Measurements from ENCODE around the gene CPVL. TPM values are rescaled to one million over a fixed set of nuclear protein-coding genes. Genes with fewer than 3 reads are reported as not detected.

Gene CPVL
- total and polyA plus RNA-seq, 2 experiments from 2014 or later, result 31.9 to 37.8 TPM

GRCh38 chr7:29005829-29006228 lies 140.5 kb downstream of the CPVL start (continued):
- TF ChIP-seq ZNF462 (CRISPR knock-in tag; IDR thresholded peaks at IDR 0.05) (no peak), ZNF114 (CRISPR knock-in tag; IDR thresholded peaks at IDR 0.05) (no peak), EZH2phosphoT487 (IDR thresholded peaks at IDR 0.05; ENCODE audit: unreplicated experiment) (no peak)

- TF ChIP-seq ZNF114 (CRISPR knock-in tag; IDR thresholded peaks at IDR 0.05), result no peak
- TF ChIP-seq REST (IDR thresholded peaks at IDR 0.05; ENCODE audit: unreplicated experiment), result no peak
- no peak for TF ChIP-seq CREB1 (CRISPR knock-in tag; IDR thresholded peaks at IDR 0.05; ENCODE audit: low read depth)
- no peaks in the 10 kb centered on the region for H3K27me3 Mint-ChIP-seq (ENCODE audit: insufficient read depth, low read depth, poor library complexity)
- H3F3A ChIP-seq (replicated peaks; ENCODE audit: low read depth), result no peaks in the 10 kb centered on the region
- H4K20me1 ChIP-seq (replicated peaks; ENCODE audit: insufficient read depth), result no peaks in the 10 kb centered on the region
- H3K36me3 Mint-ChIP-seq (ENCODE audit: low read depth), result peaks cover 14% of the 10 kb centered on the region
- H3K4me2 ChIP-seq, result no peak overlapping the region
- no peak for DNase-seq (ENCODE audit: low spot score)
- no peak overlapping the region for H3K4me3 Mint-ChIP-seq
- peaks cover 11% of the 10 kb centered on the region for H3K9me3 Mint-ChIP-seq
- H3K9me2 ChIP-seq (ENCODE audit: insufficient read depth), result no peaks in the 10 kb centered on the region
- no peak overlapping the region for H3K27ac ChIP-seq (ENCODE audit: low read depth)
- no peaks in the 10 kb centered on the region for H3K27me3 ChIP-seq (ENCODE audit: insufficient read depth)
- no peak overlapping the region for H3K4me3 ChIP-seq
- peaks cover 16% of the 10 kb centered on the region for H3K4me1 ChIP-seq (ENCODE audit: insufficient read depth)
- ATAC-seq, result no peak
- peaks cover 8% of the 10 kb centered on the region; the same call in 2 of the 3 replicates for H3K4me1 Mint-ChIP-seq
- no peaks in the 10 kb centered on the region for H3K36me3 ChIP-seq (ENCODE audit: insufficient read depth)
- H3K27ac Mint-ChIP-seq, result no peak overlapping the region; the same call in 1 of the 2 replicates
- no peak overlapping the region for H2AFZ ChIP-seq
- H3K79me2 ChIP-seq (replicated peaks; ENCODE audit: insufficient read depth), result no peaks in the 10 kb centered on the region
These were observed 140.9 kb downstream of the CPVL start for GRCh38 chr7:29005406-29005805.
